GM19043 (cell line): Measurements from ENCODE around the gene CFLAR.
"Not testable (repeated sequence)": the region's sequence is repeated elsewhere in the genome, so short reads cannot be mapped to it uniquely, and the experiment has no call there.

Experiments
- ATAC-seq: cut with Tn5 transposase; IDR thresholded peaks from one replicate; pipeline ENCODE4 v1.9.1; 2021; ENCODE audit warnings: low read depth; ENCODE audit not compliant: unreplicated experiment

CFLAR gene

DNA sequence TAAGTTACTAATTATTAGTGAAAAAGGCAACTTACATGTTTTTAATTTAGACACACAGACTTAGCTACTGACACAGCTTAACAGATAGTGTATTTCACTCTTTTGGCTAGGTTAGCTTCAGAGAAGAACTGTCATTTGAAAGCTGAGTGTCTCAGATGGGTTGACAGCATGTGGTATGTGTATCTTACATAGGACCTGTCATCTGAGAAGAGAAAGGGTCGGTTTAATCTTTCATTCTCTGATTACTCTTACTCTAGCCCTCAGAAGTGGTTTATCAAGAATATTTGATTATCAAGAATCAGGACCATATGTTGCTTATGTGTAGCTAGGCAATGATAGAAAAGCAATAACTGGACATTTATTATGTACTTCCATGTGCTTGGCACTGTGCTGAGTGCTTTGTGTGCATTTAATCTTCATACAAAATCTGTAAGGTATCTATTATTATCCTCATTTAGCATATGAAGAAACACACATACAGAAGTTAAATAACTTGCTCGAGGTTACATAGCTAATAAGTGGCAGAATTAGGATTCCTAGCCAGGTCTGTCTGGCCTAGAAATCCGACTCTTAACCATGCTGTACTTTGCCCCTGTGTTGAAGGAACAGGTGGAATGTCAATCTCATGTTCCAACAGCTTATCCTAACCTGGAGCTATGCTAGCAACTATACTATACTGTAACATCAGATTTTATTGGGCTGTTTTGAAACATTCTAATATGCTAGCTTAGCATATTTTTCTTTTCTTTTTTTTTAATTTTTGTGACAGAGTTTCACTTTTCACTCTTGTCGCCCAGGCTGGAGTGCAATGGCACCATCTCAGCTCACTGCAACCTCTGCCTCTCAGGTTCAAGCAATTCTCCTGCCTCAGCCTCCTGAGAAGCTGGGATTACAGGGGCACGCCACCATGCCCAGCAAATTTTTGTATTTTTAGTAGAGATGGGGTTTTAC lies 28.4 kb downstream of the CFLAR start:
- no peak for ATAC-seq

DNA sequence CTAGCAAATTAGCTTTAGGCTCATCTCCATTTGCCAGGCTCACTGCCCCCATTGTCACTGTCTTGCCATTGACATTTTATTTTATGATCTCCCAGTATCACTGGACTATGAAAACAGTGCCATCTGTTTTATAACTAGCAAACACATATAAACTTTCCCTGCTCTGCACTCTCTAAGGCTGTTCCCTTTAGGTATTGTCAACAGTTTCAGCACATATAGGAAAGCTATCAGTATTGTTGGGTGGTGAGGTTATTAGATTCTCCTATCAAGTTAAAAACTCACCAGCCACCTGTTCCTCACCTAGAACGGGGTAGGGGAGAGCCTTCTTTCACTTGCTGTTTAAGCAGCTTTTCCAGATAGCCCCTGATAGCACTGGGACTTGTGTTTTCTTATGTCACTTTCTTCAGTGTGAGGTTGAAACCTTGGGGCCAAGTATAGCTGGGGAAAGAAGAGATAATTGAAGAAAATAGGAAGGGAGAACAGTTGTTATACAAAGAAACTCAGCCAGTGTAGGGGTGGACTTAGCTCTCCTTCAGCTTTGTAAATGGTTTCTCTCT lies 32.5 kb downstream of the CFLAR start:
- no peak for ATAC-seq

DNA sequence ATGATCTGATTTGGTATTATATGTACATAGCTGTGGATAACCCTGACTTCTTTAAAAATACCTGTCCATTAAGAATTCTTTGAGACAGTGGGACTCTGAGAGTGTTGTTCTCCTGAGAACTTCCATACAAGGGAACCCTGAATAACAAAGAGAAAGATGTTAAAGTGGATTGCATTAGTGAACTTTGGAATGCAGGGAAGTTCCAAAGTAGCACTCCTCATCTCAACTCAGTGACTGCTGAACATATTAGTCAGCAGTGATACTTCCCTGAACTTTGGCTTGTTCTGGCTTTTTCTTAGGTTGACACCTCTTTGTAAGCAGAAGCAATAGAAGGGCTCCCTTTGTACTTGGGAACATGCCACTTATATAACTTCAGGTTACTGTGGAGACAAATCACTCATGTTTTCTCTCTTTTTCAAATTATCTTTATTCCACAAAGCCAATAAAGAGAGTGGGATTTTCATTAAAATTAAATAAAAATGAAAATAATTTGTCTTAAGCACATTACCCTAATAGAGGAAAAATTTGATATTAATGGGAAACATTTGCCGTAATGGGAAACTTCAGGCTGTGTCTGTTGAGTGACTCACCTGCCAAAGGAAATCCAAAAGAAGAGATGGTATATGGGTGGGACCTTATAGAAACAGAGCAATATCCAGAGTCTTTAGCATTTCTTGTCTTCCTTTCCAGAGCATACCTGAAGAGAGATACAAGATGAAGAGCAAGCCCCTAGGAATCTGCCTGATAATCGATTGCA lies 33.3 kb downstream of the CFLAR start:
- no peak for ATAC-seq

- not testable (repeated sequence) for ATAC-seq
These were observed 33.8 kb downstream of the CFLAR start for GRCh38 chr2:201149821-201150165.

DNA sequence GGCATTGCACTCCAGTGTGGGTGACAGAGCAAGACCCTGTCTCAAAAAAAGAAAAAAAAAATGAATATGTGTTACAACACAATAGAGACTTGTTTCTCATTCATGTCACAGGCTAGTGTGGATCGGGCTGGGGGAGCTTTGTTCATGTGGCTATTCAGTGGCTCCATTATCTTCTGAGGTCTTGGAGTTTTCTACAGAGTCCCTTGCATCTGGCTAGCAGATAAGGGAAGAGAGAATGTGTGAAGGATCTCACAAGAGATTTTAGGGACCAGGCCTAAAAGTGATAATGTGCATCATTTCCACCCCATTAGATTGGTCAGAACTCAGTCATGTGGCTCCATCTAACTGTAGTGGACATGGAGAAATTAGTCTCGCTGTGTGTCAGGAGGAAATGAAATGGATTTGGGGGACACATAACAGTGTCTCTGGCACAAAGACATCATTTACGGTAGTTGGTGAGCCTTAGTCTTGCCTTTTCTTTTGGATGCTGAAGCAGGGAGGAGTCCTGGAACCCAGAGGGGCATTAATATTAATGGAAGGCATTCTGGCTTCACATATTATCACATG lies 34.6 kb downstream of the CFLAR start:
- no peak for ATAC-seq

GRCh38 chr2:201151127-201151981 lies 35.4 kb downstream of the CFLAR start:
- ATAC-seq: peak; percentile 79

DNA sequence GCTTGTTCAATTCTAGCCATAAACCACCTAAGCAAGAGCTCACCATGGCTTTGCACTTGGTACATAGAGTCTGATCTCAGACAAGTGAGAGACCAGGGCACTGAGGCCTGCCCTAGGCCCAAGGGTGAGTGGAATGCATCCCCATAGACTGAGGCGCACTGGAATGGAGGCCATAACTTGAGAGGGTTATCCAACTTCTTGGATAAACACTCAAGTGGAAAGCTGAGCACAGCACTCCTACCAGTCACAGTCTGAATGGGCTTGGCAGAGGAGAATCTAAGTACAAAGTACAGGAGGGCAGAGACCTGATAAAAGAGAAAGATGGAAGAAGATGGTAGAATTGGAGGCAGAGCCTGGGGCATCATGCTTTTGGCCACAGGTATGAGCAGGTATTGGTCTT lies 36.6 kb downstream of the CFLAR start:
- ATAC-seq: no peak

DNA sequence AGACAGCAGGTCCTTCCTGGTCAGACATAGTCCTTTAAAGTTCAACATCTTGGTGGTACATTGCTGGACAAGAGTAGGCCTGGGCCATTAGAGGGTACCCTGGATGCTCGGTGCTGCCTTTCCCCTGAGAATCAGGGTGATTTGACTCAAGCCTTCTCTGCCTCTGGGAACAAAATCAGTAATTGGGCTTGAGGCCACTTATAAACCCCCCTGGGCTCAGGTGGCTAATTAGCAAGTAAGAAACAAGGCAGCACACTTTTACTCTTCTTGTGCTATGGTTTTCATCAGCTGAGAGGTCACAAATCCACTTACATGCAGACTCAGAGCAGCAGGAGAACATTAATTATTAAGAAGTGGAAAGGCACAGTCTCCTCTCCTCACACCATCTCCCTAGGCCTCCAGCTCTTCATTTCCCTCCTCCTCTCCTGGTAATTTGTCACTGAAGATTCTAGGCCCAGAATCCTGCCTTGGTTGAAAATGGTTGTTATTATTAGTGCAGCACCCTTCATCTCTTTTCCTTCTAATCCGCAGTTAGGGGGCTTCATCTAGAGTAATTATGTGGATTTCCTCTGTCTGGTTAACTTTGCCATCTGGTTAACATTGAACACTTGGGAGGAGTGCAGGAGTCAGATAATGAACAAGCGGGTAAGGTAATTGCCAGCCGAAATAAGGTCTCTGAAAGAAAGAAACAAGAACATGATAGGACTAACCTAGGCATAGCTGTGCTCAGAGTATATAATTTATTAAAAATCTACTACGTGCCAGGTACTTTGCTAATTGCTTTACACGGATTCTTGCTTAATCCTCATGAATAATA lies 37.2 kb downstream of the CFLAR start:
- no peak for ATAC-seq

- no peak for ATAC-seq
These were observed 38.8 kb downstream of the CFLAR start for GRCh38 chr2:201154615-201155399.

- no peak for ATAC-seq
These were observed 40.1 kb downstream of the CFLAR start for GRCh38 chr2:201156036-201156435.

DNA sequence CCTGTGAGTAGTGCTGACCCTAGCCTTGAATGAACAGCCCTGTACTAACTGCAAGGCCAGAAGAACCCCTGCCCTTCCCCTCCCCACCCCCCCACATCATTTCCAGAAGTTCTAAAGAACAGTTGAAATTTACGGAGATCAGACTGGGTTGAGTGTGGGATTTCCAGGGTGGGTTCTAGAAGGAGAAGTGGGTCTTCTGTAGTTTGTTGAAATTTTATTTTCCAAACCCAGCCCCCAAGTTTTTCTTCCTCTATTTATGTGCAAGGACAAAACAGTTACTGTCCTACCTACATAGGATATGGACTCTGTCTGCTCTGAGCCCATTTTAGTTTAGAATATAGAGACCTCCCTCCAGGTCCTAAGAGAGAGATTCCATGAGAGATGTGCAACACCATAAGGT lies 40.7 kb downstream of the CFLAR start:
- ATAC-seq: no peak

DNA sequence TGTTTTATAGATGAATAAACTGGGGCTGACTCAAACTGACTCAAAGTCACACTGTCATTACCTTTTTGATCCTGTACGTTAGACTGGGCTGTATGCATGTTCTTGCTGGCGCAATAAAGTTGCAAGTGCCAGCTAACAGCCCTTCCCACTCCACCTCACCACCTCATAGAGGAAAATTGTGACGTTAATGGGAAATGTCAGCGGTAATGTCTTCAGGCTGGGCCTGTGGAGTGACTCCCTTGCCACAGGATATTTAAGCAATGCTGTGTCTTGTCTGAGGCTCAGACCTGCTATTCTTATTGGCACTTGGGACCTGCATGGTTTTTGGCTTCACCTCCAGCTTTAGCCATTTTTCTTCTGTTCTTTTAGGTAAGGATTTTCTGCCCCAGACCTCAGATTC lies 41.7 kb downstream of the CFLAR start:
- ATAC-seq: peak; percentile 7

DNA sequence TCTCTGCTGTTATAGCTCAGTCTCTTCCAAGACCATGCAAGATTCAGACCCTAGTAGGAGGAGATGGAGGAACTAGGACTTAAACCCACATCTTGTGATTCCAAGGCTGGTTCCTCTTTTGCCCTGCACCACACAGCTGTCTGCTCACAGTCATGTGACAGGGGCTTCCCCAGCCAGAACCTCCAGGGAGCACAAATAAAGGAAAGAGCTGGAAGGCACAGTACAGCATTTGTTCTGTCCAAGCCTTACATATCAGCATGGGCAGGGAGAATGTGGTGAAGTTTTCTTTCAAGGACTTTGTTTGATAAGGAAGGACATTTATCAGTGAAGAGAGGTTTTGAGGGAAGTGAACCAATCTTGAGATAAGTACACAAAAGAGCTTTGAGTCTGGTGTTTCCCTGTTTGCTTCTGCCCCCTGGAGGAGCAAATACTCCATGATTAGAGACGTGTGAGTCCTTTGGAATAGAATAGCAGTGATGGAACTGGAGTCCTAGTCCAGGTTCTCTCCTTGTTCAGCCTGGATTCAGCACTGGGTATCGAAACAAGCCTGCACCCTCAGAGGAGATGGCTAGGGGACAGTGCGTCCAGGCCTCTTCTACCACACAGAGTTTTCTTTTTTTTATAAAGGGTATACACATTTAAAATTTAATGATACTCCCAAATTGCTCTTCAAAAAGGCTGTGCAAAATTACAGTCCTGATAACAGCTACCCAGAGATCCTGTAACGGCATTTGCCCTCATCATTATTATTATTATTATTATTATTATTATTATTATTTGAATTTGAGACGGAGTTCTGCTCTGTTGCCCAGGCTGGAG lies 42.4 kb downstream of the CFLAR start:
- ATAC-seq: peak; percentile 98

DNA sequence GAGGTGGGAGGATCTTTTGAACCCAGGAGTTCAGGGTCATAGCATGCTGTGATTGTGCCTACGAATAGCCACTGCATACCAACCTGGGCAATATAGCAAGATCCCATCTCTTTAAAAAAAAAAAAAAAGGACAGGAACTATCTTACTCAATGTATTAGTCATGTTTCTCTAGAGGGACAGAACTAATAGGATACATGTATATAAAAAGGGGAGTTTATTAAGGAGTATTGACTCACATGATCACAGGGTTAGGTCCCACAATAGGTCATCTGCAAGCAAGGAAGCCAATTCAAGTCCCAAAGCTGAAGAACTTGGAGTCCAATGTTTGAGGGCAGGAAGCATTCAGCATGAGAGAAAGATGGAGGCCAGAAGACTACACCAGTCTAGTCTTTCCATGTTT lies 48.2 kb downstream of the CFLAR start:
- ATAC-seq: no peak

GRCh38 chr2:201167546-201167945 lies 51.6 kb downstream of the CFLAR start:
- ATAC-seq: no peak

GRCh38 chr2:201168496-201168895 lies 52.5 kb downstream of the CFLAR start:
- ATAC-seq: not testable (repeated sequence)

DNA sequence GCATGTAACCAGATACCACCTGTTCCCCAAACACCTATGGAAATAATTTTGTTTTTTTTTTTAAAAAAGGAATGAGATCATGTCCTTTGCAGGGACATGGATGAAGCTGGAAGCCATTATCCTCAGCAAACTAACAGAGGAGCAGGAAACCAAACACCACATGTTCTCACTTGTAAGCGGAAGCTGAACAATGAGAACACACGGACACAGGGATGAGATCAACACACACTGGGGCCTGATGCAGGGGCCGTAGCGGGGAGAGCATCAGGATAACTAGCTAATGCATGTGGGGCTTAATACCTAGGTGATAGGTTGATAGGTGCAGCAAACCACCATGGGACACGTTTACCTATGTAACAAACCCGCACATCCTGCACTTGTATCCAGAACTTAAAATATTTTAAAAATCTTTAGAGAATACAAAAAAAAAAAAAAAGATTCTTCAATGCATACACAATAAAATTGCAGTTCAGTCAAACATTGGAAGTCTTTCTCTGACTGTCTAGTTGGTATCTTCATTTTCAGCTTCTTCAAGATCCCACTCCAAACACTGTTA lies 55.4 kb downstream of the CFLAR start:
- no peak for ATAC-seq
